Panc1 (cell line): ENCODE measurements around the gene MARCHF9. TPM values are rescaled to one million over a fixed set of nuclear protein-coding genes. Genes with fewer than 3 reads are reported as not detected.

Source experiments
- ATAC-seq: fragments of 200-7000 bp; cut with Tn5 transposase; 2 replicates; pipeline ENCODE4 v1.9.1; 2020; ENCODE audit warnings: mild to moderate bottlenecking, moderate library complexity
- BruUV-seq: library from RNA; stranded (reverse); fragments of 400-500 nt; replicated peaks from 2 replicates; lab custom pipeline; 2021; lab: Mats Ljungman, UMichigan
- CTCF ChIA-PET: fragments of 300-600 bp; sonication (Branson Sonifier 250); formaldehyde crosslinking; loops from one replicate; lab custom pipeline; 2022; ENCODE audit warnings: antibody characterized with exemption; lab: Charles Lee
- POLR2A ChIA-PET: fragments of 300-600 bp; sonication (Branson Sonifier 250); formaldehyde crosslinking; loops from one replicate; lab custom pipeline; 2022; ENCODE audit warnings: antibody characterized with exemption; lab: Charles Lee
- DNase-seq: peaks from one replicate; pipeline ENCODE4 v3.0.0-alpha.2; 2010; ENCODE audit warnings: low read depth, low spot score
- H3K27ac ChIP-seq: 2 replicates; pipeline ENCODE4 v1.5.1; 2011; ENCODE audit warnings: mild to moderate bottlenecking, low read length, inconsistent platforms
- H3K27me3 ChIP-seq: fragments of 200-500 bp; sonication (Bioruptor generic); 2 replicates; pipeline ENCODE4 v1.6.0; 2014; ENCODE audit warnings: low read length, inconsistent platforms; ENCODE audit not compliant: control insufficient read depth, insufficient read depth
- H3K36me3 ChIP-seq: fragments of 200-500 bp; sonication (Bioruptor generic); 2 replicates; pipeline ENCODE4 v1.5.1; 2014; ENCODE audit warnings: inconsistent platforms, mild to moderate bottlenecking, low read length, moderate library complexity; ENCODE audit not compliant: control insufficient read depth, insufficient read depth
- H3K4me1 ChIP-seq: 2 replicates; pipeline ENCODE4 v1.5.1; 2011; ENCODE audit warnings: inconsistent platforms, mild to moderate bottlenecking, low read length, moderate library complexity; ENCODE audit not compliant: control insufficient read depth, insufficient read depth
- H3K4me3 ChIP-seq, 2 experiments: 2 replicates each; pipeline ENCODE4 v1.5.1; 2011 to 2012; ENCODE audit warnings: low read depth in 2 of 2, low read length in 2 of 2, mild to moderate bottlenecking in 2 of 2, inconsistent platforms in 1 of 2, moderate library complexity in 1 of 2
- H3K9me3 ChIP-seq: fragments of 200-500 bp; sonication (Bioruptor generic); 2 replicates; pipeline ENCODE4 v1.5.1; 2014; ENCODE audit warnings: low read depth, mild to moderate bottlenecking, inconsistent platforms, low read length, moderate library complexity; ENCODE audit not compliant: control insufficient read depth, insufficient read depth
- CTCF ChIP-seq: fragments of 450-650 bp; IDR thresholded peaks from 2 replicates; pipeline ENCODE4 v1.5.1; 2017; ENCODE audit warnings: mild to moderate bottlenecking
- SIN3A ChIP-seq: IDR thresholded peaks from 2 replicates; pipeline ENCODE4 v1.6.1; 2012; ENCODE audit warnings: low read depth, mild to moderate bottlenecking, low read length, moderate library complexity, borderline replicate concordance; ENCODE audit not compliant: insufficient read depth
- in situ Hi-C: cut with HindIII; loops from 2 replicates; pipeline ENCODE4 v1.10.0; 2016; ENCODE audit warnings: low sequenced_read_pairs, low pct_unique_long_range_greater_than_20kb
- intact Hi-C: fragments of 100-400 bp; cut with micrococcal nuclease; formaldehyde crosslinking; loops from one replicate; pipeline ENCODE4 v1.10.0; 2022; ENCODE audit not compliant: unreplicated experiment
- microRNA-seq: library from miRNA; unstranded; fragments of <30 nt; microRNA quantifications from one replicate; pipeline ENCODE4 v1.1.0, GENCODE V29; 2020; ENCODE audit not compliant: unreplicated experiment
- total RNA-seq: library from RNA; stranded (reverse); gene quantifications from one replicate; pipeline ENCODE4 v1.2.1, GENCODE V29; 2021; ENCODE audit not compliant: unreplicated experiment

Gene MARCHF9
- total RNA-seq, 1 experiment from 2014 or later, result 2.3 TPM

DNA sequence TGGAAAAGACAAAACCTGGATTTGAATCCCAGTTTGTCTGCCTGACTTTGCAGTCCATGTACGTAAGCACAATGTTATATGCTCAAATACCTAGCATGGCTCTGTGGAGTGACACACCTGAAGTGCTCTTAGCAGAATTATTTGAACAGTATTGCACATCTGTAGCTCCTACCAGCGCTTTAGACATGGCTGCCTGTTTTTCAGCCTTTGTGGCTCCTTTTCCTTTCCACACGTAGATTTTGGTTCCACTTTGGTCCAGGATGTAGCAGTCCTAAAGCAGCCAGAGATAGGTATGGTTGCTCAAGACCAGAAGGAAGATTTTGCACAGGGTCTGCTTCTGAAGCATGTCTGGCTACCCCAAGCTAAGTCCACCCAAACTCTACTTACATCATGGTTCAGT, 54.5 kb downstream of the MARCHF9 start:
- no peak for ATAC-seq
- ChIA-PET POLR2A (no interaction called here), CTCF (no interaction called here)
- Histone ChIP-seq H3K9me3 (no peaks in the 10 kb centered on the region), H3K4me3 (no peak overlapping the region), H3K27me3 (no peaks in the 10 kb centered on the region), H3K36me3 (no peaks in the 10 kb centered on the region), H3K27ac (no peak overlapping the region), H3K4me1 (no peaks in the 10 kb centered on the region)
- DNase-seq, result no peak
- intact Hi-C loops, result no loop called here
- no TSS peak for BruUV-seq
- TF ChIP-seq CTCF (no peak), SIN3A (no peak)
- in situ Hi-C loops, result no loop called here

Small RNA genes lying within 50 kb of the gene (microRNA-seq; reads per million reads assigned to microRNA genes)
- not detected for gene MIR6759

Other genes with a start within 250 kb of the MARCHF9 start
- 47.2 TPM for gene DDIT3, start 234.6 kb upstream of the MARCHF9 start, total RNA-seq
- gene MBD6, start 232.3 kb upstream of the MARCHF9 start, total RNA-seq, result 115 TPM
- 97.6 TPM for gene DCTN2, start 207.9 kb upstream of the MARCHF9 start, total RNA-seq
- 3.0 TPM for gene KIF5A, start 205.1 kb upstream of the MARCHF9 start, total RNA-seq
- 62.6 TPM for gene PIP4K2C, start 163.9 kb upstream of the MARCHF9 start, total RNA-seq
- 37.8 TPM for gene DTX3, start 150.3 kb upstream of the MARCHF9 start, total RNA-seq
- gene ARHGEF25, start 143.7 kb upstream of the MARCHF9 start, total RNA-seq, result 10.5 TPM
- 48.6 TPM for gene B4GALNT1, start 121.9 kb upstream of the MARCHF9 start, total RNA-seq
- gene OS9, start 61.0 kb upstream of the MARCHF9 start, total RNA-seq, result 186 TPM
- gene AGAP2, start 16.4 kb upstream of the MARCHF9 start, total RNA-seq, result 0.49 TPM
- 17.5 TPM for gene TSPAN31, start 10.1 kb upstream of the MARCHF9 start, total RNA-seq
- 201 TPM for gene CDK4, start 2.8 kb upstream of the MARCHF9 start, total RNA-seq
- gene CYP27B1, start 12.0 kb downstream of the MARCHF9 start, total RNA-seq, result 4.0 TPM
- 46.5 TPM for gene METTL1, start 17.0 kb downstream of the MARCHF9 start, total RNA-seq
- gene EEF1AKMT3, start 17.5 kb downstream of the MARCHF9 start, total RNA-seq, result 7.4 TPM
- gene TSFM, start 27.7 kb downstream of the MARCHF9 start, total RNA-seq, result 40.3 TPM
- gene AVIL, start 63.6 kb downstream of the MARCHF9 start, total RNA-seq, result 3.1 TPM
- gene CTDSP2, start 91.6 kb downstream of the MARCHF9 start, total RNA-seq, result 120 TPM
- 10.3 TPM for gene ATP23, start 186.5 kb downstream of the MARCHF9 start, total RNA-seq